Activated CD4-positive, alpha-beta T cell treated with anti-CD3 and anti-CD28 coated beads, Interleukin-2, amount 50 U/mL, for 1 hour (primary cell): ENCODE data around the gene CTDSPL.

Experiments used
- DNase-seq: peaks from one replicate; pipeline ENCODE4 v3.0.0-alpha.2; 2020

Gene CTDSPL

GRCh38 chr3:37992271-37993066 is 130.8 kb downstream of the CTDSPL start:
- no peak for DNase-seq

GRCh38 chr3:37993067-37993455 is 131.4 kb downstream of the CTDSPL start:
- DNase-seq = no peak

- DNase-seq = no peak
Measured at GRCh38 chr3:37993460-37993819, 131.8 kb downstream of the CTDSPL start.

GRCh38 chr3:37993820-37994638 is 132.3 kb downstream of the CTDSPL start:
- peak; percentile 40 for DNase-seq

- DNase-seq = no peak
Measured at GRCh38 chr3:37994639-37994972, 132.9 kb downstream of the CTDSPL start.

GRCh38 chr3:37995652-37996641 is 134.3 kb downstream of the CTDSPL start:
- no peak for DNase-seq

- DNase-seq = peak; percentile 77
Measured at GRCh38 chr3:37996785-37997301, 135.2 kb downstream of the CTDSPL start.

GRCh38 chr3:37997342-37997741 is 135.7 kb downstream of the CTDSPL start:
- no peak for DNase-seq

- no peak for DNase-seq
Measured at GRCh38 chr3:37997791-37998370, 136.2 kb downstream of the CTDSPL start.

- DNase-seq = no peak
Measured at GRCh38 chr3:37999836-38000235, 138.2 kb downstream of the CTDSPL start.

- DNase-seq = no peak
Measured at GRCh38 chr3:38000242-38000916, 138.7 kb downstream of the CTDSPL start.

- DNase-seq = no peak
Measured at GRCh38 chr3:38000965-38001455, 139.3 kb downstream of the CTDSPL start.

GRCh38 chr3:38001456-38002081 is 139.9 kb downstream of the CTDSPL start:
- DNase-seq = no peak

- DNase-seq = no peak
Measured at GRCh38 chr3:38002291-38002876, 140.7 kb downstream of the CTDSPL start.

GRCh38 chr3:38002940-38003339 is 141.3 kb downstream of the CTDSPL start:
- no peak for DNase-seq

GRCh38 chr3:38003371-38003816 is 141.7 kb downstream of the CTDSPL start:
- DNase-seq = peak; percentile 68

- DNase-seq = no peak
Measured at GRCh38 chr3:38003817-38004414, 142.2 kb downstream of the CTDSPL start.

- peak; percentile 57 for DNase-seq
Measured at GRCh38 chr3:38004415-38005075, 142.9 kb downstream of the CTDSPL start.
